Activated CD4-positive, alpha-beta T cell treated with anti-CD3 and anti-CD28 coated beads, Interleukin-2, amount 50 U/mL, for 16 hours (primary cell): Measurements from ENCODE around the gene ADIPOR2.

Experiments used
- DNase-seq: peaks from one replicate; pipeline ENCODE4 v3.0.0-alpha.2; 2020

ADIPOR2 gene

GRCh38 chr12:1737652-1738286 lies 46.9 kb downstream of the ADIPOR2 start:
- DNase-seq: no peak

GRCh38 chr12:1738446-1738845 lies 47.6 kb downstream of the ADIPOR2 start:
- no peak for DNase-seq

GRCh38 chr12:1739368-1739767 lies 48.5 kb downstream of the ADIPOR2 start:
- DNase-seq: no peak

- no peak for DNase-seq
These were observed 49.5 kb downstream of the ADIPOR2 start for GRCh38 chr12:1740161-1740948.

- no peak for DNase-seq
These were observed 50.5 kb downstream of the ADIPOR2 start for GRCh38 chr12:1741154-1741949.

- no peak for DNase-seq
These were observed 54.1 kb downstream of the ADIPOR2 start for GRCh38 chr12:1744932-1745331.

GRCh38 chr12:1747609-1748008 lies 56.7 kb downstream of the ADIPOR2 start:
- DNase-seq: no peak

- DNase-seq: no peak
These were observed 58.1 kb downstream of the ADIPOR2 start for GRCh38 chr12:1749019-1749418.

- DNase-seq: no peak
These were observed 59.4 kb downstream of the ADIPOR2 start for GRCh38 chr12:1750300-1750699.

- DNase-seq: no peak
These were observed 67.5 kb downstream of the ADIPOR2 start for GRCh38 chr12:1758376-1758775.

- no peak for DNase-seq
These were observed 68.0 kb downstream of the ADIPOR2 start for GRCh38 chr12:1758887-1759286.

- no peak for DNase-seq
These were observed 69.9 kb downstream of the ADIPOR2 start for GRCh38 chr12:1760566-1761382.

- DNase-seq: no peak
These were observed 71.0 kb downstream of the ADIPOR2 start for GRCh38 chr12:1761857-1762256.

- no peak for DNase-seq
These were observed 72.3 kb downstream of the ADIPOR2 start for GRCh38 chr12:1763153-1763552.

- no peak for DNase-seq
These were observed 75.2 kb downstream of the ADIPOR2 start for GRCh38 chr12:1766110-1766509.

- no peak for DNase-seq
These were observed 76.7 kb downstream of the ADIPOR2 start for GRCh38 chr12:1767407-1768090.

GRCh38 chr12:1768615-1769014 lies 77.7 kb downstream of the ADIPOR2 start:
- no peak for DNase-seq

GRCh38 chr12:1769809-1770494 lies 79.1 kb downstream of the ADIPOR2 start:
- DNase-seq: no peak

GRCh38 chr12:1773937-1774655 lies 83.2 kb downstream of the ADIPOR2 start:
- DNase-seq: no peak

- no peak for DNase-seq
These were observed 85.5 kb downstream of the ADIPOR2 start for GRCh38 chr12:1776170-1776921.
